SU-DHL-6 (cell line): Measurements from ENCODE around the gene CASS4.
"Not testable (repeated sequence)": the region's sequence is repeated elsewhere in the genome, so short reads cannot be mapped to it uniquely, and the experiment has no call there.

Source experiments
- H2AFZ ChIP-seq: fragments of 200-600 bp; sonication (generic); 2 replicates; pipeline ENCODE4 v1.6.1; 2014; ENCODE audit warnings: low read depth, mild to moderate bottlenecking, moderate library complexity, mixed read lengths, antibody characterized with exemption, low read length; ENCODE audit not compliant: severe bottlenecking
- H3F3A ChIP-seq: fragments of 200-600 bp; shearing (Covaris generic); 2 replicates; pipeline ENCODE4 v1.6.0; 2016; ENCODE audit warnings: antibody characterized with exemption, mild to moderate bottlenecking; ENCODE audit not compliant: insufficient read depth
- H3K27ac ChIP-seq: fragments of 200-600 bp; sonication (generic); 2 replicates; pipeline ENCODE4 v1.5.1; 2016; ENCODE audit warnings: low read depth, mild to moderate bottlenecking, low read length, moderate library complexity, mixed read lengths
- H3K27me3 ChIP-seq: fragments of 200-600 bp; sonication (generic), shearing (Covaris generic); 2 replicates; pipeline ENCODE4 v1.6.0; 2014; ENCODE audit warnings: mild to moderate bottlenecking, low read length
- H3K36me3 ChIP-seq: fragments of 200-600 bp; sonication (generic); 2 replicates; pipeline ENCODE4 v1.6.1; 2014; ENCODE audit warnings: mild to moderate bottlenecking, low read length, mixed read lengths
- H3K4me2 ChIP-seq: fragments of 300-600, 200-600 bp; shearing (Covaris generic), sonication (generic); 2 replicates; pipeline ENCODE4 v1.6.0; 2014; ENCODE audit warnings: low read length, low read depth, mild to moderate bottlenecking; ENCODE audit not compliant: poor library complexity, severe bottlenecking
- H3K4me3 ChIP-seq: fragments of 200-600 bp; sonication (generic); 2 replicates; pipeline ENCODE4 v1.5.1; 2014; ENCODE audit warnings: antibody characterized with exemption, low read length, mild to moderate bottlenecking, mixed read lengths; ENCODE audit not compliant: insufficient read depth, poor library complexity, severe bottlenecking
- H3K79me2 ChIP-seq: fragments of 200-600 bp; sonication (generic); 2 replicates; pipeline ENCODE4 v1.6.1; 2014; ENCODE audit warnings: mild to moderate bottlenecking, low read length, moderate library complexity; ENCODE audit not compliant: insufficient read depth
- H3K9ac ChIP-seq: fragments of 200-600 bp; sonication (generic); 2 replicates; pipeline ENCODE4 v1.7.0; 2014; ENCODE audit warnings: mild to moderate bottlenecking, low read length
- H3K9me2 ChIP-seq: fragments of 200-600 bp; sonication (generic); replicated peaks from 2 replicates; pipeline ENCODE4 v1.6.1; 2014; ENCODE audit warnings: low read length; ENCODE audit not compliant: insufficient read depth
- H3K9me3 ChIP-seq: fragments of 200-600 bp; sonication (generic); 2 replicates; pipeline ENCODE4 v1.6.1; 2014; ENCODE audit warnings: low read length, mixed read lengths; ENCODE audit not compliant: insufficient read depth
- H4K20me1 ChIP-seq: fragments of 200-600 bp; sonication (generic); 2 replicates; pipeline ENCODE4 v1.6.1; 2014; ENCODE audit warnings: low read depth, mild to moderate bottlenecking, antibody characterized with exemption, low read length, moderate library complexity, mixed read lengths
- EZH2phosphoT487 ChIP-seq: fragments of 200-600 bp; sonication (generic), shearing (Covaris generic); conservative IDR thresholded peaks from 2 replicates; pipeline ENCODE4 v1.6.1; 2018; ENCODE audit warnings: mild to moderate bottlenecking, antibody characterized with exemption, low read length, moderate library complexity, mixed read lengths
- TF ChIP-seq, protein P1 (sequence below): fragments of 200-600 bp; sonication (generic); IDR thresholded peaks from one replicate; pipeline ENCODE4 v1.5.1; 2017; ENCODE audit warnings: antibody characterized with exemption, mild to moderate bottlenecking, low read length, moderate library complexity; ENCODE audit not compliant: insufficient read depth, poor library complexity, severe bottlenecking

CASS4 gene

GRCh38 chr20:56409956-56410355 is 2.1 kb upstream of the CASS4 start:
- no peaks in the 10 kb centered on the region for H3K27me3 ChIP-seq
- no peak overlapping the region for H3K9ac ChIP-seq
- no peak overlapping the region for H3K27ac ChIP-seq
- H3F3A ChIP-seq, result no peaks in the 10 kb centered on the region; the same call in 1 of the 2 replicates
- TF ChIP-seq EZH2phosphoT487, result no peak
- TF ChIP-seq, protein P1, sequence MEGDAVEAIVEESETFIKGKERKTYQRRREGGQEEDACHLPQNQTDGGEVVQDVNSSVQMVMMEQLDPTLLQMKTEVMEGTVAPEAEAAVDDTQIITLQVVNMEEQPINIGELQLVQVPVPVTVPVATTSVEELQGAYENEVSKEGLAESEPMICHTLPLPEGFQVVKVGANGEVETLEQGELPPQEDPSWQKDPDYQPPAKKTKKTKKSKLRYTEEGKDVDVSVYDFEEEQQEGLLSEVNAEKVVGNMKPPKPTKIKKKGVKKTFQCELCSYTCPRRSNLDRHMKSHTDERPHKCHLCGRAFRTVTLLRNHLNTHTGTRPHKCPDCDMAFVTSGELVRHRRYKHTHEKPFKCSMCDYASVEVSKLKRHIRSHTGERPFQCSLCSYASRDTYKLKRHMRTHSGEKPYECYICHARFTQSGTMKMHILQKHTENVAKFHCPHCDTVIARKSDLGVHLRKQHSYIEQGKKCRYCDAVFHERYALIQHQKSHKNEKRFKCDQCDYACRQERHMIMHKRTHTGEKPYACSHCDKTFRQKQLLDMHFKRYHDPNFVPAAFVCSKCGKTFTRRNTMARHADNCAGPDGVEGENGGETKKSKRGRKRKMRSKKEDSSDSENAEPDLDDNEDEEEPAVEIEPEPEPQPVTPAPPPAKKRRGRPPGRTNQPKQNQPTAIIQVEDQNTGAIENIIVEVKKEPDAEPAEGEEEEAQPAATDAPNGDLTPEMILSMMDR, result no peak
- H2AFZ ChIP-seq, result no peak overlapping the region
- H3K79me2 ChIP-seq, result 0 out of 2 replicates have a peak, but pooled peaks cover 7% of the 10 kb centered on the region
- H3K9me3 ChIP-seq, result no peaks in the 10 kb centered on the region
- H3K36me3 ChIP-seq, result peaks cover 19% of the 10 kb centered on the region
- H3K9me2 ChIP-seq, result no peaks in the 10 kb centered on the region
- H3K4me3 ChIP-seq, result no peak overlapping the region
- H4K20me1 ChIP-seq, result peaks cover 8% of the 10 kb centered on the region; the same call in 1 of the 2 replicates
- H3K4me2 ChIP-seq, result no peak overlapping the region

- H3K9ac ChIP-seq, H2AFZ ChIP-seq, H3K9me2 ChIP-seq, H3K79me2 ChIP-seq, H3K4me2 ChIP-seq, H3K9me3 ChIP-seq, H3K27ac ChIP-seq, H4K20me1 ChIP-seq, H3K27me3 ChIP-seq, H3F3A ChIP-seq, H3K4me3 ChIP-seq, H3K36me3 ChIP-seq: not testable (repeated sequence)
These were observed 773 bp upstream of the CASS4 start for GRCh38 chr20:56411287-56411686.

DNA sequence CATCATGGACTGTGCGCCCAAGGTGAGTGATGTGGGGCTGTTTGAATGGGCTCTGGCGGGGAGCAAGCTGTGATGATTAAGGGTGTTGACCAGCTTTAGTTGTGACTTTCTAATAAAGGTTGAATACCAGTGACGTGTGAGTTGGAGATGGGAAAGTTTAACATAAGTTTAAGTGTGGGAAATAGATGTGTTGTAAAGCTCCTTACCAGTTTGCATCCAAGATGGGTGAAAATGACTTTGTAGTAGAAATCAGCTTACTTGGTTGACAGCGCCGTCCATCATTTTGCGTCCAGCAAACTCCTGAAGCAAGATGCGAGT is 372 bp downstream of the CASS4 start:
- Histone ChIP-seq H3K36me3 (peaks cover 3% of the 10 kb centered on the region; the same call in 1 of the 2 replicates), H3K27me3 (no peaks in the 10 kb centered on the region), H3K4me3 (no peak overlapping the region), H3K27ac (no peak overlapping the region), H4K20me1 (no peaks in the 10 kb centered on the region), H2AFZ (no peak overlapping the region), H3K79me2 (no peaks in the 10 kb centered on the region), H3K9me3 (no peaks in the 10 kb centered on the region), H3K9ac (no peak overlapping the region), H3K9me2 (no peaks in the 10 kb centered on the region), H3F3A (no peaks in the 10 kb centered on the region; the same call in 1 of the 2 replicates), H3K4me2 (no peak overlapping the region)
- TF ChIP-seq, protein P1, result no peak
- TF ChIP-seq EZH2phosphoT487, result no peak

- Histone ChIP-seq H2AFZ (no peak overlapping the region), H3K27ac (no peak overlapping the region), H3K4me3 (no peak overlapping the region), H3K9me2 (no peaks in the 10 kb centered on the region), H3K36me3 (no peaks in the 10 kb centered on the region), H3K9me3 (no peaks in the 10 kb centered on the region), H3F3A (no peaks in the 10 kb centered on the region; the same call in 1 of the 2 replicates), H3K4me2 (no peak overlapping the region), H3K27me3 (no peaks in the 10 kb centered on the region), H3K79me2 (no peaks in the 10 kb centered on the region), H3K9ac (no peak overlapping the region), H4K20me1 (no peaks in the 10 kb centered on the region)
- no peak for TF ChIP-seq EZH2phosphoT487
- TF ChIP-seq, protein P1, result no peak
These were observed 889 bp downstream of the CASS4 start for GRCh38 chr20:56412949-56413348.
